Left lobe of liver (tissue), 2 donors: ENCODE data around the gene RNASE13. TPM values are rescaled to one million over a fixed set of nuclear protein-coding genes. Genes with fewer than 3 reads are reported as not detected.
"Not testable (repeated sequence)": the region's sequence is repeated elsewhere in the genome, so short reads cannot be mapped to it uniquely, and the experiment has no call there.

ENCODE experiments used
- ATAC-seq: fragments of 200-7000 bp; cut with Tn5 transposase; one replicate; pipeline ENCODE4 v1.9.1; 2020; ENCODE audit warnings: mild to moderate bottlenecking, moderate library complexity
- DNase-seq: peaks from one replicate; pipeline ENCODE4 v3.0.0-alpha.2; 2020; ENCODE audit warnings: low spot score
- total RNA-seq: library from RNA; stranded (reverse); gene quantifications from one replicate; pipeline ENCODE4 v1.2.1, GENCODE V29; 2021
- donor health status: DM: no; HTN: no; CAD: no; lungs with moderate emphysema.
- donor health status: DM: no; HTN: yes; CAD: no.

RNASE13 gene
- total RNA-seq, 1 donor from 2014 or later: 0.10 TPM

GRCh38 chr14:21043387-21043973 is 8.9 kb upstream of the RNASE13 start:
- no peak for DNase-seq
- peak; percentile 42 for ATAC-seq

- peak; percentile 45 for ATAC-seq
- DNase-seq: peak; percentile 71
Observed at GRCh38 chr14:21042918-21043317, 8.3 kb upstream of the RNASE13 start.

DNA sequence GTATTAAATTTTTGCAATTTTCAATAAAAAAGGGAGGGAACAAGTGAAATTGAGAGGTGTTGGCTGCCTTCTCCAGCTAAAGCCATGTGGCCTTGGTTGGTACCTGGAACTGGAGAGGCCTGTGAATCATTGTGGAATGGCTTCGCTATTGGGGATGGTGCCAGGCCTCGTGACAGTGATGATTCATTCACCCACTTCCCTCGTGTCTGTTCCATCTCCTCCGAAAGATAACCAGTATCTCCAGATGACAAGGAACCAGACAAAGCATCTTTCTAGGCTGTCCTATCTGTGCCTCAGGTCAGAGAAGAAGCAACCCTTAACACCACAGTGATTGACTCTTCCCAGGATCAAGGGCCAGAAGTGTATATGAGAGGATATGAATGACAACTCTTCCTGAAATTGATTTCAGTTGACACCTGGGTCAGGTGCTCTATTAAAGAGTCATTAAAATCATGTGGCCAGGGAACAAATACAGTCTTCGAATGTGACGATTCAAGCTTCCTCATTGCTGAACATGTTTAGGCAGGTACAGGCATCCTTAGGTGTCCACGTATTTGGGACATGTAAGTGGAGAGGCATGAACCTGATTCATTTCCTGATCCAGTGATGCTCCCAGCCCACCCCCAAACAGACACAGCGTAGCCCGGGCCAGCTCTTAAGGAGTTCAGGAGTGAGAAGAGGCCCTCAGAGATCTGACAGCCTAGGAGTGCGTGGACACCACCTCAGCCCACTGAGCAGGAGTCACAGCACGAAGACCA is 7.2 kb upstream of the RNASE13 start, which contains the start of gene RNASE7:
RNASE7 (plus strand) TSS at position 687 of the 758 bp plus-strand sequence. CDS start 631 bp downstream, outside the sequence.
- no peak for DNase-seq

DNA sequence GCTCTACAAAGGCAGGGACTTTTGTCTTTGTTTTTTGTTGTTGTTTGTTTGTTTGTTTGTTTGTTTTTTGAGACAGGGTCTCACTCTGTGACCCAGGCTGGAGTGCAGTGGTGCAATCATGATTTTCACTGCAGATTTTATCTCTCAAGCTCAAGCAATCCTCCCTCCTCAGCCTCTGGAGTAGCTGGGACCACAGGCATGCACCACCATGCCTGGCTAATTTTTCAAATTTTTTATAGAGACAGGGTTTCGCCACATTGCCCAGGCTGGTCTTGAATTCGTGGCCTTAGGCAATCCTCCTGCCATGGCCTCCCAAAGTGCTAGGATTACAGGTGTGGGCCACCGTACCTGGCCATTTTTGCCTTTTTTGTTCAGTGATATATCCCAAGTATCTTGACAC is 6.3 kb upstream of the RNASE13 start:
- ATAC-seq, DNase-seq: not testable (repeated sequence)

More for the DNA sequence above, 7.2 kb upstream of the RNASE13 start, which contains the start of gene RNASE7:
- no peak for ATAC-seq

GRCh38 chr14:21040370-21040925 is 5.8 kb upstream of the RNASE13 start:
- ATAC-seq (no peak), DNase-seq (no peak)

GRCh38 chr14:21039585-21040369 is 5.2 kb upstream of the RNASE13 start:
- DNase-seq: no peak
- peak; percentile 54 for ATAC-seq

- ATAC-seq (peak; percentile 84), DNase-seq (peak; percentile 95)
Observed at GRCh38 chr14:21038441-21039422, 4.1 kb upstream of the RNASE13 start.

GRCh38 chr14:21037156-21037555 is 2.5 kb upstream of the RNASE13 start:
- ATAC-seq (no peak), DNase-seq (no peak)

DNA sequence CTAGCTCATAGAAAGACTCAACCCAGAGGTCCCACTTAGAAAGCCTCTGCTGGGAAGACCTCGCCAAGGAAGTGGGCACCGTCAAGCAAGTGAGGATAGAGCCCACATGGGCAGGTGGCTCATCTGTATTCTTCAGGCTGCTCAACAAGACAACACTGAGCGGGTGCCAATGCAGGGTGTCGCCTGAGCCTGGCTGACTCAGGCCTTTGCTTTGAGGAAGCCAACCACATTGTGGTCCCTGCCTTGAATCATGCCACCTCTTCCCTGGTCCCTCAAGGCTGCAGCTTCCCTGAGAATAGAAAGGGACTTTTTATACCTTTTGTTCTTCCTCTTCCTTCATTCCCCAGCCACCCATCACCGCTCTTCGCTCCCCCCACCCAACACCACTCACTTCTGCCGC is 2.1 kb upstream of the RNASE13 start:
- DNase-seq: no peak
- no peak for ATAC-seq

DNA sequence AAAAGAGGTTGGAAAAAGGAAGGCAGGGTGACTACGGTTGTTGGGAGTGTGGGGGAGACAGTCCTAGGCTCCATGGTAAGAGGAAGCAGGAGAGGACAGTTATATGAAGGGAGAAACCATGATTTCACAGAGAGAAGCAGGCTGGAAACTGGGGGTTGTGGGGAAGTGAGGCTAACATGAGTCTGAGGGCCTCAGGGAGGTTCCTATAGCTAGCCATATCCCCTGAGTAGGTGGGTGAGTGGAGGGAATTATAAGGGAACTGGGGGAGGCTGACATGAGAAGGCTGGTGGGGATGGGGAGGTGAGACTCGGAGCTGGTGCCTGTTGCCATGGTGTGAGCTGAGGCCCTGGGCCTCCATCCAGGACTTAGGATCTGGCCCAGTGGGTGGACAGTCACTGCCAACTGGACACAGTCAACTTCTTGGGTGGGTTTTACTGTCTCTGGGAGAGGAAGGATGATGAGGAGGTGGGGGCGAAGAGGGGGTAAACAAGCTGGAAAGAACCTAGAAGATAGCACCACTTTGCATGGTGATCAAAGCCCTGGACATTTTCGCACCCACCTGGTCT is 1.4 kb downstream of the RNASE13 start:
- ATAC-seq (no peak), DNase-seq (no peak)

GRCh38 chr14:21032326-21033132 is 2.1 kb downstream of the RNASE13 start:
- ATAC-seq (no peak), DNase-seq (no peak)

DNA sequence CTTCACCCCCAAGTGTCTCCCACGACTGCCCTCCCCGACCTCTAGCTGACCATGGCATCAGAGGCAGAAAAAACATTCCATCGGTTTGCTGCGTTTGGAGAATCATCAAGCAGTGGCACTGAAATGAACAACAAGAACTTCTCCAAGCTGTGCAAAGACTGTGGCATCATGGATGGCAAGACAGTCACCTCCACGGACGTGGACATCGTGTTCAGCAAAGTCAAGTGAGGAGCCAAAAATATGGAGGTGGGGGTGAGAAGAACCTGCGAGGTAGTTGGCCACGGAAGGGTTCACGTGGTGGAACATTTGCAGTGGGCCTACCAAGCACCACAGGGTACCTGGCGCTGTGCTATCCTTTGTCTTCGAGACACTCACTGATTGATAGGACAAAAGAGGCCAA is 4.1 kb downstream of the RNASE13 start:
- no peak for ATAC-seq
- DNase-seq: no peak

DNA sequence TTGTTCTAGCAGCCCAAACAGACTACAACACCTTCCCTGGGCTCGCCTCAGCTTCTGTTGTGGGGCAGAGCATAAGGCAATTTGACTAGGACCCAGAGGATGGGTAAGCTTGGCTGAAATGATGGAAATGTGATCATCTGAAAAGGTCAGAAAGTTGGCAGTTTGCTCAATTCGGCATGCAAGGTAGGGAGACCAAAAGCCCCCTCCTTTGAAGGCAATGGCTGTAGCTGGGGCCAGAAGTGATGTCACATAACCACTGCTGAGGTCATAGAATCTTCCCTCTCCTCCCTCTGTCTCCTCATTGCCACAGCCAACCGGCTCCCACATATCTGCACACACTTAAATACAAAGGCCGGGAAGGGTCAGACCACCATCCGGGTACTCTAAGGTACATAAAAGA is 4.7 kb downstream of the RNASE13 start, which contains the start of gene TPPP2:
TPPP2 (plus strand) TSS at position 301 of the 400 bp plus-strand sequence. CDS start 365 bp downstream, outside the sequence.
- ATAC-seq: no peak
- no peak for DNase-seq

DNA sequence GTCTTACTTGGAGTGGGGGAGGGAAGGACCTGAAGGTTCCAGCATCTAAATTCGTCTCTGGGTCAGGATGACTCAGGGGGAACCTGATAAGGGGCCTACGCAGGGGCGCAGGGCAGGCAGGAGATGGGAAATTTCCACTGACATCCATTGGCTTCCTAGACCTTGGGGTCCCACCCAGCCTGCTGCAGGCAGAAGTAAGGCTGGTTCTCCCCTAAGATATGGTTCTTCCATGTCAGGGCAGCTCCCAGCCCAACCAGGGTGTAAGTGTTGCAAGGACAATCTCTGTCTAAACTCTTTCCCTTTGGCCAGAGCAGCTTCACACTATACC is 7.7 kb downstream of the RNASE13 start:
- DNase-seq (no peak), ATAC-seq (no peak)

DNA sequence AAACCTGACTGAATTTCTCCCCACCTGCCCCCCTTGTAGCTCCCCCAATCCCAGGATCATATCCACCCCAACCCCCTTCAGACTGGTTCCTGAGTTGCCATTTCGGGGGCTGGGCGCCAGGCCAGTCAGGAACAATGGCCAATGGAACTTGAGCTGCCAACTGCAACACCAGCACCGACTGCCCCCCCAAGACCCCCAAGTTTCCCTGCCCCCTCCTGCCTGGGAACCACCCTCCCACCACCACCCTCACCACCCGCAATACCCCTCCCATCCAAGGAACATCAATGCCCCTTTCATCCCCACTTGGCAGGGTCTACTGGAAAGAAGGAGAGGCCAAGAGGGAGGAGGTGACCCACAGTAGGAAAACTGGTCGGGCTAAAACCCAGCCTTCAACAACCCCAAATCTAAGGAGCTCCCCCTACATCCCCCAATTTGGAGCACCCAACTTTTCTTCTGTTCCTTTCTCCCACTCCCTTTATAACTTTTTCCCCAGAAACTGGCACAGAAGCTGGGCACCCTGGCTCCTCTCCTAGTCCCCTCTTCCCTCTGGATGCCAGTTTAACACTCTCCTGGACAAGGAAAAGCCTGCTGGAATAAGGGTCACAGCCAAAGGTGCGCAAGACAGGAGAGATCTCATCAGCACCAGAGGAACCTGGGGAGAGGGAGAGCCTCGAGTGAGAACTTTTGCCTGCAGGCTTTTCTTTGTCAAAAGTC is 8.2 kb downstream of the RNASE13 start:
- DNase-seq: no peak
- ATAC-seq: no peak

DNA sequence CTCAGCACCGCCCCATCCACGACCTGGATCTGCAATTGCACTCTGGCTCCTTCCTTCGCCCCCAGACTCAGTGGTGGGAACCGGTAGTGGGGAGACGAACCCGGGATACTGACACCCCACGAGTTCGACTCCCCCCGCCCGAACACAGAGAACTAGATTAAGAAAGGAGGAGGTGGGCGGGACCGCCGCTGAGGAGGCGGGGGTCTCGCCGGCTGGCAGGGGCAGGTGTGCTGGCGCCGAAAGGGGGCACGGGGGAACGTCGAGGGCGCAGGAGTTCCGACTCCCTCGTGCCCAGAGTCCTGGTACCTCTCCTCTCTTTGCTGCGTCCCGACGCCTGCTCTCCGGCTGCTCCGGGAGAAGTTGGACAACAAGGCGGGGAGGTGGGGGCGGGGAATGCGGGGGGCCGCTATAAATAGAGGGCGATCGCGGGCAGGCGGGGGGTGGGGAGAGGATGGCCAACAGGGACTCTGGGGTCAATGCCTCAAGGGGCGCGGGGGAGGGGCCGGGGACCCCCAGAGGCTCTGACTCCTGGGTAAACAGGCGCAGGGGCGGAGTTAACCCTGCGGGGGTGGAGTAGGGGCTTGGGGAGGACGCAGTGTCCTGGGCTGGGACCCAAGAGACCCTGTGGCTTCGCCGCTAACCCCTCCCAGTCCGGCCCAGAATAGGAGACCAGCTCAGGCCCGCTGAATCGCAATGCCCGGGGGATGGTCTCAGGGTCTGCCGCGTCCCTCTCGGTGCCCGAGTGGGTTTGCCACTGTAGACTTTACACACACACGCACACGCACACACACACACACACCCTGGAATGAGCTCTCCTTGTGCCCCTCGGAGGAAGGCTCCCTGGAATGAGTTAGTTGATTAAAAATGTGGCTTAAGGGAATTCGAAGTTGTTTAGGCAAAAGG is 9.0 kb downstream of the RNASE13 start:
- DNase-seq (peak; percentile 72), ATAC-seq (peak; percentile 41)
